ENCODE data around the gene MPDZ. TPM values are rescaled to one million over a fixed set of nuclear protein-coding genes. Genes with fewer than 3 reads are reported as not detected.

MPDZ gene
- total and polyA plus RNA-seq, 2 of the 13 experiments (the other 11 are each of a cell fraction or from before 2014, with no cell fraction given): 12.4 to 14.7 TPM

GRCh38 chr9:13107008-13107407, 172.5 kb downstream of the MPDZ start (continued):
- TF ChIP-seq ZNF431 (CRISPR knock-in tag; IDR thresholded peaks at IDR 0.05; ENCODE audit: borderline replicate concordance, low read depth) (no peak), CSRNP1 (CRISPR knock-in tag; IDR thresholded peaks at IDR 0.05) (no peak), ZNF576 (CRISPR knock-in tag; IDR thresholded peaks at IDR 0.05) (no peak), ZNF761 (CRISPR knock-in tag; conservative IDR thresholded peaks at IDR 0.05) (no peak), SRSF1 (optimal IDR thresholded peaks at IDR 0.05; ENCODE audit: low read depth, low read length) (no peak), BCL6 (CRISPR knock-in tag; IDR thresholded peaks at IDR 0.05) (no peak), MBNL3 (CRISPR knock-in tag; conservative IDR thresholded peaks at IDR 0.05) (no peak), KMT2A (CRISPR knock-in tag; IDR thresholded peaks at IDR 0.05) (no peak), ZNF160 (CRISPR knock-in tag; IDR thresholded peaks at IDR 0.05) (no peak), JARID2 (CRISPR knock-in tag; IDR thresholded peaks at IDR 0.05; ENCODE audit: insufficient replicate concordance) (no peak)

- BruUV-seq (replicated peaks): no TSS peak
- H3K27me3 ChIP-seq (ENCODE audit: control insufficient read depth in 1 of 2, insufficient read depth in 2 of 2, low read length in 2 of 2): no peaks in the 10 kb centered on the region
- in situ Hi-C loops (cut with HindIII; ENCODE audit: extremely low pct_ligation_motif_present, low pct_unique_long_range_greater_than_20kb): no loop called here
- H3K9ac ChIP-seq (ENCODE audit: insufficient read depth, low read depth, low read length): no peak overlapping the region
- ATAC-seq (no peak), DNase-seq (ENCODE audit: low spot score) (no peak), FAIRE-seq (no peak)
- POLR2A ChIA-PET: no interaction called here
- H3K27ac ChIP-seq (ENCODE audit: extremely low read length, insufficient read depth, low read length): no peak overlapping the region
- no peaks in the 10 kb centered on the region for H4K20me1 ChIP-seq (ENCODE audit: insufficient read depth, low read length)
- no peaks in the 10 kb centered on the region for H3K9me3 ChIP-seq (ENCODE audit: low read length)
- intact Hi-C loops (cut with micrococcal nuclease; ENCODE audit: unreplicated experiment): no loop called here
- no peak overlapping the region for H3K4me2 ChIP-seq (ENCODE audit: low read depth, low read length)
- CTCF ChIA-PET (ENCODE audit: low intra/inter-chr PET ratio, low total read pairs): no interaction called here
- H2AFZ ChIP-seq (ENCODE audit: low read length): no peak overlapping the region
- H3K4me3 ChIP-seq (replicated peaks in 1 of 3; ENCODE audit: insufficient read depth in 1 of 3, low read depth in 2 of 3, low read length in 3 of 3): no peak overlapping the region
- no peaks in the 10 kb centered on the region for H3K36me3 ChIP-seq (replicated peaks in 1 of 2; ENCODE audit: control insufficient read depth in 1 of 2, insufficient read depth in 2 of 2, low read length in 2 of 2)
- H3K4me1 ChIP-seq (ENCODE audit: insufficient read depth, low read length): peaks cover 9% of the 10 kb centered on the region
- TF ChIP-seq CSRNP2 (CRISPR knock-in tag; conservative IDR thresholded peaks at IDR 0.05; ENCODE audit: low read depth) (no peak), ZFX (CRISPR knock-in tag; IDR thresholded peaks at IDR 0.05; ENCODE audit: low read depth) (no peak), ZNF432 (CRISPR knock-in tag; IDR thresholded peaks at IDR 0.05; ENCODE audit: borderline replicate concordance) (no peak), HIVEP1 (CRISPR knock-in tag; IDR thresholded peaks at IDR 0.05) (no peak)
- no peaks in the 10 kb centered on the region for H3K79me2 ChIP-seq (ENCODE audit: insufficient read depth, low read length)
- 100% methylated on average over 1 of the region's 1 CpG for WGBS (ENCODE audit: low lambda C conversion rate)
Observed at GRCh38 chr9:13100914-13101572, 178.4 kb downstream of the MPDZ start.
